ENCODE data around the gene FYB1. TPM values are rescaled to one million over a fixed set of nuclear protein-coding genes. Genes with fewer than 3 reads are reported as not detected.

The FYB1 gene
- total RNA-seq, 1 experiment from 2014 or later: not detected

GRCh38 chr5:39200081-39200480 lies 19.3 kb downstream of the FYB1 start:
- H3K9me3 ChIP-seq: no peaks in the 10 kb centered on the region
- no peak overlapping the region for H3K4me3 ChIP-seq
- no peaks in the 10 kb centered on the region for H3K36me3 ChIP-seq
- no peak for DNase-seq
- 0 out of 2 replicates have a peak, but pooled peaks cover 4% of the 10 kb centered on the region for H3K27me3 ChIP-seq

GRCh38 chr5:39199335-39199734 lies 20.0 kb downstream of the FYB1 start:
- no peak overlapping the region for H3K4me3 ChIP-seq
- H3K9me3 ChIP-seq: no peaks in the 10 kb centered on the region
- 0 out of 2 replicates have a peak, but pooled peaks cover 4% of the 10 kb centered on the region for H3K27me3 ChIP-seq
- H3K36me3 ChIP-seq: no peaks in the 10 kb centered on the region
- no peak for DNase-seq

GRCh38 chr5:39198127-39198526 lies 21.2 kb downstream of the FYB1 start:
- DNase-seq: no peak
- no peaks in the 10 kb centered on the region for H3K36me3 ChIP-seq
- no peaks in the 10 kb centered on the region for H3K9me3 ChIP-seq

GRCh38 chr5:39197556-39197955 lies 21.8 kb downstream of the FYB1 start:
- Histone ChIP-seq H3K4me3 (no peak overlapping the region), H3K9me3 (no peaks in the 10 kb centered on the region), H3K36me3 (no peaks in the 10 kb centered on the region), H3K27me3 (peaks cover 8% of the 10 kb centered on the region; the same call in 1 of the 2 replicates)
- DNase-seq: no peak

More at GRCh38 chr5:39198127-39198526, 21.2 kb downstream of the FYB1 start:
- H3K27me3 ChIP-seq: peaks cover 4% of the 10 kb centered on the region; the same call in 1 of the 2 replicates
- H3K4me3 ChIP-seq: no peak overlapping the region

- no peak for DNase-seq
- Histone ChIP-seq H3K9me3 (no peaks in the 10 kb centered on the region), H3K4me3 (no peak overlapping the region), H3K27me3 (peaks cover 12% of the 10 kb centered on the region), H3K36me3 (no peaks in the 10 kb centered on the region)
These were observed 24.1 kb downstream of the FYB1 start for GRCh38 chr5:39195198-39195826.

- H3K9me3 ChIP-seq: no peaks in the 10 kb centered on the region
- no peaks in the 10 kb centered on the region for H3K36me3 ChIP-seq
- DNase-seq: peak; percentile 14
- H3K4me3 ChIP-seq: no peak overlapping the region
- H3K27me3 ChIP-seq: peaks cover 16% of the 10 kb centered on the region
These were observed 24.8 kb downstream of the FYB1 start for GRCh38 chr5:39194466-39195136.

- no peaks in the 10 kb centered on the region for H3K9me3 ChIP-seq
- H3K36me3 ChIP-seq: no peaks in the 10 kb centered on the region
- H3K4me3 ChIP-seq: no peak overlapping the region
- peaks cover 16% of the 10 kb centered on the region for H3K27me3 ChIP-seq
- no peak for DNase-seq
These were observed 25.6 kb downstream of the FYB1 start for GRCh38 chr5:39193553-39194465.

- no peaks in the 10 kb centered on the region for H3K9me3 ChIP-seq
- H3K4me3 ChIP-seq: no peak overlapping the region
- peaks cover 14% of the 10 kb centered on the region for H3K27me3 ChIP-seq
- no peaks in the 10 kb centered on the region for H3K36me3 ChIP-seq
- DNase-seq: no peak
These were observed 26.8 kb downstream of the FYB1 start for GRCh38 chr5:39192450-39193160.

- DNase-seq: no peak
- no peak overlapping the region for H3K4me3 ChIP-seq
- H3K27me3 ChIP-seq: peaks cover 12% of the 10 kb centered on the region
- H3K36me3 ChIP-seq: no peaks in the 10 kb centered on the region
- no peaks in the 10 kb centered on the region for H3K9me3 ChIP-seq
These were observed 28.1 kb downstream of the FYB1 start for GRCh38 chr5:39191216-39191615.

GRCh38 chr5:39190311-39191102 lies 28.9 kb downstream of the FYB1 start:
- H3K4me3 ChIP-seq: no peak overlapping the region
- DNase-seq: no peak
- H3K27me3 ChIP-seq: peaks cover 12% of the 10 kb centered on the region
- H3K36me3 ChIP-seq: no peaks in the 10 kb centered on the region
- H3K9me3 ChIP-seq: no peaks in the 10 kb centered on the region

GRCh38 chr5:39189292-39189955 lies 29.9 kb downstream of the FYB1 start:
- Histone ChIP-seq H3K4me3 (no peak overlapping the region), H3K9me3 (no peaks in the 10 kb centered on the region), H3K36me3 (no peaks in the 10 kb centered on the region), H3K27me3 (peaks cover 12% of the 10 kb centered on the region)
- no peak for DNase-seq

- no peaks in the 10 kb centered on the region for H3K36me3 ChIP-seq
- no peak for DNase-seq
These were observed 31.3 kb downstream of the FYB1 start for GRCh38 chr5:39187831-39188731.

GRCh38 chr5:39186722-39187539 lies 32.4 kb downstream of the FYB1 start:
- H3K27me3 ChIP-seq: peaks cover 9% of the 10 kb centered on the region
- no peaks in the 10 kb centered on the region for H3K36me3 ChIP-seq
- DNase-seq: no peak
- no peak overlapping the region for H3K4me3 ChIP-seq
- H3K9me3 ChIP-seq: no peaks in the 10 kb centered on the region

More at GRCh38 chr5:39187831-39188731, 31.3 kb downstream of the FYB1 start:
- H3K4me3 ChIP-seq: no peak overlapping the region
- peaks cover 12% of the 10 kb centered on the region for H3K27me3 ChIP-seq
- H3K9me3 ChIP-seq: no peaks in the 10 kb centered on the region

GRCh38 chr5:39186289-39186688 lies 33.1 kb downstream of the FYB1 start:
- no peak for DNase-seq
- Histone ChIP-seq H3K4me3 (no peak overlapping the region), H3K27me3 (peaks cover 5% of the 10 kb centered on the region), H3K36me3 (no peaks in the 10 kb centered on the region), H3K9me3 (no peaks in the 10 kb centered on the region)
